Coronary artery (tissue), 2 donors: ENCODE measurements around the gene ZNF212.
A peak's percentile ranks its signal among the peaks of the same experiment; 100 is the strongest.

ENCODE experiments used
- DNase-seq: peaks from one replicate; pipeline ENCODE4 v3.0.0-alpha.2; 2017; ENCODE audit warnings: low spot score
- H3K27ac ChIP-seq, 2 donors: fragments of 200-600 bp; sonication (generic); one replicate each; pipeline ENCODE4 v1.5.1; 2016 to 2019
- H3K4me3 ChIP-seq: fragments of 200-600 bp; sonication (generic); 2 replicates; pipeline ENCODE4 v1.5.1; 2016; ENCODE audit warnings: mild to moderate bottlenecking, moderate library complexity
- TF ChIP-seq, protein P1 (sequence below): fragments of 200-600 bp; sonication (generic); IDR thresholded peaks from one replicate; pipeline ENCODE4 v1.5.1; 2019; ENCODE audit warnings: antibody characterized with exemption

ZNF212 gene

DNA sequence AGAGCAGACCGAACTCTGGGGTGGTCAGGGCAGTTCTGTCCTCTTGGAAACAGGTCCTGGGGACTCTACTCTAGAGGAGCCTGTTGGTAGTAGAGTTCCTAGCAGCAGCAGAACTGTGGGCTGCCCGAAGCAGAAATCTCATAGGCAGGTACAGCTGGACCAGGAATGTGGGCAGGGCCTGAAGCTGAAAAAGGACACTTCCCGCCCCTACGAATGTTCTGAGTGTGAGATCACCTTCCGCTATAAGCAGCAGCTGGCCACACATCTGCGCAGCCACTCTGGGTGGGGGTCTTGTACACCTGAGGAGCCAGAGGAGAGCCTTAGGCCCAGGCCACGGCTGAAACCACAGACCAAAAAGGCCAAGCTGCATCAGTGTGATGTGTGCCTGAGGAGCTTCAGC is 14.2 kb downstream of the ZNF212 start:
- H3K4me3 ChIP-seq: no peak overlapping the region
- TF ChIP-seq, protein P1, sequence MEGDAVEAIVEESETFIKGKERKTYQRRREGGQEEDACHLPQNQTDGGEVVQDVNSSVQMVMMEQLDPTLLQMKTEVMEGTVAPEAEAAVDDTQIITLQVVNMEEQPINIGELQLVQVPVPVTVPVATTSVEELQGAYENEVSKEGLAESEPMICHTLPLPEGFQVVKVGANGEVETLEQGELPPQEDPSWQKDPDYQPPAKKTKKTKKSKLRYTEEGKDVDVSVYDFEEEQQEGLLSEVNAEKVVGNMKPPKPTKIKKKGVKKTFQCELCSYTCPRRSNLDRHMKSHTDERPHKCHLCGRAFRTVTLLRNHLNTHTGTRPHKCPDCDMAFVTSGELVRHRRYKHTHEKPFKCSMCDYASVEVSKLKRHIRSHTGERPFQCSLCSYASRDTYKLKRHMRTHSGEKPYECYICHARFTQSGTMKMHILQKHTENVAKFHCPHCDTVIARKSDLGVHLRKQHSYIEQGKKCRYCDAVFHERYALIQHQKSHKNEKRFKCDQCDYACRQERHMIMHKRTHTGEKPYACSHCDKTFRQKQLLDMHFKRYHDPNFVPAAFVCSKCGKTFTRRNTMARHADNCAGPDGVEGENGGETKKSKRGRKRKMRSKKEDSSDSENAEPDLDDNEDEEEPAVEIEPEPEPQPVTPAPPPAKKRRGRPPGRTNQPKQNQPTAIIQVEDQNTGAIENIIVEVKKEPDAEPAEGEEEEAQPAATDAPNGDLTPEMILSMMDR: no peak
- DNase-seq: no peak
- H3K27ac ChIP-seq: no peak overlapping the region

GRCh38 chr7:149254181-149254858 is 14.9 kb downstream of the ZNF212 start:
- DNase-seq: no peak
- TF ChIP-seq, protein P1: no peak
- Histone ChIP-seq H3K27ac (no peak overlapping the region), H3K4me3 (no peak overlapping the region)

DNA sequence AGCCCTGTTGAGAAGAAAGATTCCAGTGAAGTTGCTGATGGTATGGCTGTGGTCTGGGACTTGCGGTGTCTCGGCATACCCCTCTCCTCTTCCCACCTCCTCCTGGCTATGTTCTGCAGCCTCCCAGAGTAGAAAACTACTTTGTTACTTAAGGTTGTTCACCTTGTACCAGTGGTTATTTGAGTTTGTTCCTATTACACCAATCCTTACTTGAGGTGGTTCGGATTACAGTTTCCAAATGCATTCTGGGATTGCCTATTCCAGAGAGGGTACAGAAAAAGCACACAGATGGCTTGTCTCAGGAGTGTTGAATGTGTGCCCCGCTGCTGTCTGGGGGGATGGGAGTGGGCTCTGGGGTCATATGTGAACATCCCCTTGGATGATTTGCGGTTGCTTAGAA is 15.7 kb downstream of the ZNF212 start:
- TF ChIP-seq, protein P1: no peak
- no peak for DNase-seq
- Histone ChIP-seq H3K4me3 (no peak overlapping the region), H3K27ac (no peak overlapping the region)

DNA sequence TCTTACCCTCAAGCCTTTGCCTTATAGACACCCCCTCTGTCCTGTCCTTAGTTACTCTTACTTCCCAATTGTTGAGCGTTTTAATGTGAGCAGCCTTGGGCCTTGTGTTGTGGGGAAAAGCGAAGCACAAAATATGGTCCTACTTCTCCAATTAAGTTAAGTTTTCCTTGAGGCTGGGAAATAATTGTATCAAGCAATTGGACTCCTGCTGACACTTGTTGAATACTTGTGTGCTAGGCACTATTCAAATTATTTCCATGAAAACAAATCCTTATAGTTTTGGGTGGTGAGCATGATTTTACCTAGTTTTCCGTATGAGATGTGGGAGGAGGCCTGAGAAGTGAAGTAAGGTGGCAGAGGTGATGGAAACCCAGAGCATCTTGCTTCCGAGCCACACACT is 17.1 kb downstream of the ZNF212 start:
- Histone ChIP-seq H3K27ac (no peak overlapping the region), H3K4me3 (no peak overlapping the region)
- TF ChIP-seq, protein P1: no peak
- DNase-seq: no peak

DNA sequence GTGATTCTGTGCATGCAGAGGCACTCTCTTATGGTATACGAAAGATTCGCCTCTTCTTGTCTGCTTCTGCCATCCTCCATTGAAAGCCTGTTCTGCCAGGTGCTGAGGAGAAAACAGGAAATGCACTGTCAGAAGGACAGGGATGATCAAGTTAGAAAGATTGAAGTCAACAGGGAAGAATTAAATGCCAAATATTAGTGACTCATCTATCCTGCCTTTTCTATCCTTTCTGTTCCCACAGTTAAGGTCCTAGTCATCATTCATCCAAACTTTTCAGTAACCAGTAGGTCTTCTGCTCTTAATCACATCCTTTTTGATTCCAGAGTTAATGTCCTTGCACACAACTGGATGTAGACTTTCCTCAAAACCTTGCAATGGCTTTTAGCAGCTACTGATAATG is 17.7 kb downstream of the ZNF212 start:
- no peak for DNase-seq
- TF ChIP-seq, protein P1: no peak
- Histone ChIP-seq H3K4me3 (no peak overlapping the region), H3K27ac (no peak overlapping the region)

DNA sequence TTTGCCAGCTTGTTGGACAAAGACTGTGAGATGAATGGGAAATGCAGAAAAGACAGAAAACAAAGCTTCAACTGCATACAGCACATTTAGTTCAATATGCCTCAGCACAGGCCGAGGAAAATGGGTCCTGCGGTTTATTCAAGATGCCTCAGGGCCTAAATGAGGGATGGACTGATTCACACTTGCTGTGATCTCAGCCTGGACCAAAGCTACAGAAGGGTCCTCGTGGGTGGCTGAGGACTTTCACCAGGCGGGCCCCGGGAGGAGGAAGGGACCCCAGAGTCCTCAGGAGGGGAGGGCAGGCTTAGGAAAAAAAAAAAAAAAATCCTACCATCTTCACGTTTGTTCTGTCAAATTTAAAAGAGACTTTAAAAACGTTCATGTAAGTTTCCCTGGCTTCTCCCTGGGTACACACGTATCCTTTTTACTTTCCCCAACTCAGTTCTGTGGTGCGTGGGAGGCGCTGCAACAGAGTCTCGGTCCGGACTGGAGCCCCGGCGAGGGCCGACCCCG is 21.9 kb downstream of the ZNF212 start:
- H3K27ac ChIP-seq: peak overlapping the region; percentile 91 to 97
- TF ChIP-seq, protein P1: no peak
- H3K4me3 ChIP-seq: peak overlapping the region; percentile 87
- DNase-seq: no peak

DNA sequence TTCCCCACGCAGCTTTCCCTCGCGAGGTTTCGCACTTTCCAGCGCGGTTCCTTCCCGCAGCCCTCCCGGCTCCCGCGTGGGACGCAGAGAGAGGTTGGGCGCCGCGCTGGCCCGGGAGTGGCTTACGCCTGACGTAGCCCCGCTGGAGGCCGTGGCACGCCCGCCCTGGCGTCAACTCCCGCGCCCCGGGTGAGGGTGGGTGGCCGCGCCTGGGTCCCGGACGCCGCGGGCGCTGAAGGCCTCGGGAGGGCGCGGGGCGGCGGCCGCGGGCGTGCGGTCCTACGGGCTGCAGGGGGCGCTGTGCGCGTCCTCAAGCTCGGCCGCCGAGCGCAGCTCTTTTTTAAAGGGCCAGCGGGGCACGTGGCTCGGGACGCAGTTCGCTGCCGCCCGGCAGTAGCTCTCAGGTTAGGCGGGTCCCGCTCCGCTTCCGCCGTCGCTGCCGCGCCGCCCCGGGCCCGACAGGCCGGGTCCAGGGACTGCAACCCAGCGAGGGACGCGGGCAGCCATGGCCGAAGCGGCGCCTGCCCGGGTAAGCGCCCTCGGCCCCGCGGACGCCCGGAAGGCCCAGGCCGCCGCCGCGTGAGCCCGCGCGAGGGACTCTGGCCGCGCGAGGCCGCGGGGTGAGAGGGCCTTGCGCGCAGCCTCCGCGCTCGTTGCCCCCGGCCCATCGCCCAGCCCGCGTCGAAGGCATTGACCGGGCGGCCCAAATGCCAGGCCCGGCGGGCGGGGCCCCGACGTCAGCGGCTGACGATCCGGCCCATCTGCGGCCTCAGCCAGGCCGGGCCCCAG is 22.6 kb downstream of the ZNF212 start, which contains the start of gene ZNF783:
Gene ZNF783, plus strand, starts transcription at position 368 of the 789 bp plus-strand sequence. Its CDS starts 138 bp downstream, at position 506.
- Histone ChIP-seq H3K27ac (peak within 1 kb of the TSS; percentile 91 to 97), H3K4me3 (peak within 1 kb of the TSS; percentile 87)
- TF ChIP-seq, protein P1: peak; percentile 86
- DNase-seq: peak; percentile 92
